Central memory CD8-positive, alpha-beta T cell (primary cell): ENCODE measurements around the gene EXOSC7.
"Not testable (repeated sequence)": the region's sequence is repeated elsewhere in the genome, so short reads cannot be mapped to it uniquely, and the experiment has no call there.

Experiments
- ATAC-seq: fragments of 150-1000 bp; cut with Tn5 transposase; replicated peaks from 2 replicates; pipeline ENCODE4 v1.10.0; 2022; ENCODE audit warnings: mild to moderate bottlenecking, moderate FRiP score, moderate number of reproducible peaks; ENCODE audit not compliant: poor library complexity, severe bottlenecking; ENCODE audit errors: extremely low read depth
- DNase-seq, 2 donors: peaks; one replicate each; pipeline ENCODE4 v3.0.0; 2021; ENCODE audit warnings: low spot score in 2 of 2
- H3K27ac Mint-ChIP-seq: one replicate; pipeline ENCODE4 v1.8.0; 2022; ENCODE audit warnings: low read depth, mild to moderate bottlenecking, moderate library complexity, mixed read lengths
- H3K27me3 Mint-ChIP-seq: one replicate; pipeline ENCODE4 v1.8.0; 2022; ENCODE audit warnings: mixed read lengths
- H3K36me3 Mint-ChIP-seq: one replicate; pipeline ENCODE4 v1.8.0; 2022; ENCODE audit warnings: mild to moderate bottlenecking, moderate library complexity, mixed read lengths; ENCODE audit not compliant: insufficient read depth
- H3K4me1 Mint-ChIP-seq: one replicate; pipeline ENCODE4 v1.8.0; 2022; ENCODE audit warnings: mixed read lengths
- H3K4me3 Mint-ChIP-seq: one replicate; pipeline ENCODE4 v1.8.0; 2022; ENCODE audit warnings: mild to moderate bottlenecking, moderate library complexity, mixed read lengths
- H3K9me3 Mint-ChIP-seq: one replicate; pipeline ENCODE4 v1.8.0; 2022; ENCODE audit warnings: mixed read lengths

The EXOSC7 gene

DNA sequence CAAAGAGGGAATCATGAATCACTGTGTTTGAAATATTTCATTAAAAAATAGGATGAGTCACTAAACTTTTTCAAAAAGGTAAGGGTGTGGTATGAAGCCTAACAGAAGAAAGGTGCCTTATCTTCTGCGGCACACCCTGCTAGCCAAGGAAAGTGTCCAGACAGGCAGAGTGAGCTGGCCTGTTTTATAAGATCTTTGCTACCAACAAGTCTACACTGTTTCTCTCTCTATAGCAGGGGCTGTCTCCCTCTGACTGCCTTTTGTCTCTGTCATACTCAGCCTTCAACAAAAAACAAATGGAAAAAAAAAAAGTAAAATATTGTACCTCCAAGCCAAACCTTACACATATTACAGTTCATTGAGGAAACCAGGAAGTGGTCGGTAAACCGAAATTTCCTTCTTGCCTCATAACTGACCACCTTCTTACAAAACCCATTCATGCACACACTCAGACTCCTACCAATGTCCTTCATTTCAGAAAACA, 9.2 kb upstream of the EXOSC7 start:
- Mint-ChIP-seq H3K27ac (peak overlapping the region; percentile 41), H3K4me3 (no peak overlapping the region), H3K9me3 (no peaks in the 10 kb centered on the region), H3K4me1 (peaks cover 80% of the 10 kb centered on the region), H3K36me3 (peaks cover 2% of the 10 kb centered on the region), H3K27me3 (no peaks in the 10 kb centered on the region)
- ATAC-seq (no peak), DNase-seq (no peak)

DNA sequence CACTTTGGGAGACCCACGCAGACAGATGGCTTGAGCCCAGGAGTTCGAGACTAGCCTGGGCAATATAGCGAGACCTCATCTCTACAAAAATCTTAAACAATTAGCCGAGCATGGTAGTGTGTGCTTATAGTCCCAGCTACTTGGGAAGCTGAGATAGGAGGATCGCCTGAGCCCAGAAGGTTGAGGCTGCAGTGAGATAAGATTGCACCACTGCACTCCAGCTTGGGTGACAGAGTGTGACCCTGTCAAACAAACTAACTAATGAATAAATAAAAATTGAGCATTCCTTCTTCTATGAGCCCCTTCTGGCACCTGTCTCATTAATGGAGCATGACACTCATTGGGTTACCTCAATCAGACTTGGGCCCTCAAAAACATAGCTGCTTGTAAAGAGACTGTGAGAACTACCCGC, 7.6 kb upstream of the EXOSC7 start:
- no peak for ATAC-seq
- Mint-ChIP-seq H3K27me3 (no peaks in the 10 kb centered on the region), H3K9me3 (no peaks in the 10 kb centered on the region), H3K4me3 (peak overlapping the region; percentile 8), H3K36me3 (peaks cover 2% of the 10 kb centered on the region), H3K27ac (no peak overlapping the region), H3K4me1 (peaks cover 67% of the 10 kb centered on the region)
- DNase-seq = no peak

DNA sequence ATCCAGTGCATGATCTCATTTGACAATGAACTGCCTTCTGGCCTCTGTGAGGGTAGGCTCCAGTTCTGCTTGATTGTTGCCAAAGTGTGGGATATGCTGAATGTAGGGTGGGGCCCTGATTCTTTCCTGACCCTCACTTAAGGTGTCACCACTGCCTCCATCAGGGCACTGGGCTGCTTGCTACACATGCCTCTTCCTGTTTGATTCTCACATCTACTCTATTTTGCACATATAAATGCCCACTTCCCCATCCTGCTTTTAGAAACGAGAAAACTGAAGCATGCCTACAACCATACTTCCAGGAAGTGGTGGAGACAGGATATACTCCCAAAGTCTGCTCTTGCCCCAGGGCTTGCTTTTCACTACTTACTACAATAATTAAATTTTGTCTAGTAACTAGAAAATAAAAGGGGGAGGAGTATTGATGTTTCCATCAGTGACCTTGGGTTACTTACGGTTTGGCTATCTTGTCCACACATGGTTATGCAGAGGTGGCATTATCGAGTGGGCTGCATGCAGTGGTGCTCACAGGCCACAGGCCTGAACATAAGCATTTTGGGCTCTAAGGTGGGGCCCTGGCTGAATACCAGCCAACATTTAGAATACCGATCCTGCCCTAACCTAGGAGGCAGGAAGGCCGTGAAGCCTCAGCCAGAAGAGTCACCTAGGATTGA, 6.8 kb upstream of the EXOSC7 start:
- peak overlapping the region; percentile 75 for H3K27ac Mint-ChIP-seq
- DNase-seq (no peak), ATAC-seq (peak; percentile 68)
- peaks cover 4% of the 10 kb centered on the region for H3K36me3 Mint-ChIP-seq
- no peaks in the 10 kb centered on the region for H3K9me3 Mint-ChIP-seq
- H3K27me3 Mint-ChIP-seq = no peaks in the 10 kb centered on the region
- peak overlapping the region; percentile 8 for H3K4me3 Mint-ChIP-seq
- peaks cover 62% of the 10 kb centered on the region for H3K4me1 Mint-ChIP-seq

DNA sequence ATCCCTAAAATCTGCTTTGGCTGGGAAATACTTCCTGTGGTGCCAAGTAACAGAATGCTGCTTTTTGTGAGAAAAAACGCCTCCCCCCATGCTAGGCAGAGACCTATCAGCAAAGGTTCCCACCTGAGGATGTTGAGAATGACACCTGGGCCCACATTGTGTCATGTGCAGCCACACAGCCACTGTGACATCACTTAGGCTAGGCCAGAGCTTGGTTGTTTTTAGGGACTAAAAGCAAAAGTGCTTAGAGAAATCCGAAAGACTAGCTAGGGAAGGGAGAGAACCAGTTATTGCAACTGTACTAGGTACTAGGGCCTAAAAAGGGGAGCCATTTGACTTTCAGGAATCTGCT, 6.2 kb upstream of the EXOSC7 start:
- H3K27ac Mint-ChIP-seq = peak overlapping the region; percentile 75
- ATAC-seq (peak; percentile 76), DNase-seq (no peak)
- peaks cover 4% of the 10 kb centered on the region for H3K36me3 Mint-ChIP-seq
- H3K4me3 Mint-ChIP-seq = peak overlapping the region; percentile 8
- peaks cover 62% of the 10 kb centered on the region for H3K4me1 Mint-ChIP-seq
- no peaks in the 10 kb centered on the region for H3K27me3 Mint-ChIP-seq
- H3K9me3 Mint-ChIP-seq = no peaks in the 10 kb centered on the region

DNA sequence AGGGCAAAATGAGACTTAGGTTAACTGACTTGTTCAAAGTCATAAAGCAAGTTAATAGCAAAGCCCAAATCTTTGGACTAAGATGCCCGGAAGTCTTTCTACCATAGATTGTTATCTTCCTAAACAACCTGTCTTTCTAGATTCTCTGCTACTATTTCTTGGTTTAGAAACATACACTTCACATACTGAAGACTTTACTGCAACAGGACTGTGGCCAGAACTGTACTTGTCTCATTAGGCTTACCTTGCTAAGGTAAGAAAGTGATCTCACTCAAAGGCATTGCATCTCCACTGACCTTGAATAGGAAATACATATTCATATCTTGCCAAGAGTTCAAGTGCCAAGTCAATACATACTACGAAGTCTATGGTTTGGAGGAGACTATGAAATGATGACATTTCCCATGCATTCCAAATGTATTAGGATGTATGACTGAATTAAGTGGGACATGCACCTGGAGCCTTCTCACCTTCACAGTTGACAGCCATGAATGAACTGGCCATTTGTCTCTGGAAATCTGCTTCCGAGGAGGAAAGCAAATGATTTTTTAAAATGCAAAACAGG, 5.0 kb upstream of the EXOSC7 start:
- DNase-seq (no peak), ATAC-seq (no peak)
- Mint-ChIP-seq H3K9me3 (no peaks in the 10 kb centered on the region), H3K4me1 (peaks cover 64% of the 10 kb centered on the region), H3K4me3 (no peak overlapping the region), H3K27ac (no peak overlapping the region), H3K36me3 (peaks cover 11% of the 10 kb centered on the region), H3K27me3 (no peaks in the 10 kb centered on the region)

DNA sequence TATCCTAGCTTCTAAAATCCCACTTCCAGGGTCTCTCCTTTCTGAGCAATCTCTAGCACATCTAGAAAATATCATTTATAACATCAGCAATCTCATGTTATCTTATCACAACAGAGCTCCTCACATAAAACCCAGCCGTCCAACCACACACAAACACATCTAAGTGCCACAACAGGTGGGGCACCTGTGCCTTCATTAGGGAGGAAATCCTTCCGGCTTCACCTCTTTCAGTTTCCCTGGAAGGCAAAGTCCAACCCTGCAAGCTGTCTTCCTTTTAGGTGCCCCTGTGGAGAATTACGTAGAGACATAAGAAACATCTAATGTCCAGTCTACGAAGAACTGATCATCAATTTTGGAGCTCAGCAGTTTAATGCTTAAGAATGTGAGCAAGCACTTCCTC, 1.6 kb upstream of the EXOSC7 start:
- Mint-ChIP-seq H3K4me1 (peaks cover 68% of the 10 kb centered on the region), H3K27me3 (no peaks in the 10 kb centered on the region), H3K9me3 (no peaks in the 10 kb centered on the region), H3K4me3 (peak overlapping the region; percentile 93), H3K27ac (no peak overlapping the region), H3K36me3 (peaks cover 14% of the 10 kb centered on the region)
- ATAC-seq (no peak), DNase-seq (no peak)

DNA sequence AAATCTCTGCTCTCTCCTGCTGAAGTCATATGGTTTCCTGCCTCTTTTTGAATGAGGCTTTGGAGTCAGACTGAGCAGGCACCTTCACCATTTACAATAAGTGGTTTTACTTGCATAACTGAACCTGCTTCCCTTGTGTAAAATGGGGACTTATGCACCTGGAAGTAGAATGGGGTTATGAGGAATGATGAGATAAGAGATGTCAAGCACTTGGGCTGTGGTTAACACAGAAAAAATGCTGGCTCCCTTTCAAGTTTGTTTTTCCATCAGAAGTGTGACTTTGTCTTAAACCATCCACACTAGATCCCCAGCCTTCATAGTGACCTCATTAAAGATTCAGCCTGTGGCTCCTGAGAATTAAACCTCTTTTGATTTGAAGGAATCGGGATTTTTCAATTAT, 5.2 kb downstream of the EXOSC7 start:
- no peak for ATAC-seq
- H3K4me3 Mint-ChIP-seq = no peak overlapping the region

DNA sequence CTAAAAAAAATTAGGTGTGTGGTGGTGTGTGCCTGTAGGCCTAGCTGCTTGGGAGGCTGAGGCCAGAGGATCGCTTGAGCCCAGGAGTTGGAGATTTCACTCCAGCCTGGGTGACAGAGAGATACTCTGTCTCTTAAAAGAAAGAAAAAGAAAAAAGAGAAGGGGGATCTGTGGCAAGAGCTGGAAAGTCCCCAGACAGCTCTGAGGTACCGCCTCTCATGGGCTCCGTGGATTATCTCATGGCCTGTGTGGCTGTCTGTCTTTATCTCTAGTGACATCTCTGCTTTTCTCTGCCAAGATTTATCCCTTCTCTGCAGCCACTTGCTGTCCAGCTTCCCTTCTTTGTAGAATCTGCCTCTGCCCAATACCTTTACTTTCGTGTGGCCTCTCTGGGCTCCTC, 5.7 kb downstream of the EXOSC7 start:
- Mint-ChIP-seq H3K27ac (no peak overlapping the region), H3K4me3 (no peak overlapping the region), H3K36me3 (no peaks in the 10 kb centered on the region), H3K27me3 (no peaks in the 10 kb centered on the region), H3K9me3 (no peaks in the 10 kb centered on the region), H3K4me1 (peaks cover 66% of the 10 kb centered on the region)
- no peak for DNase-seq
- no peak for ATAC-seq

More for the DNA sequence above, 5.2 kb downstream of the EXOSC7 start:
- DNase-seq = no peak
- Mint-ChIP-seq H3K27ac (no peak overlapping the region), H3K9me3 (no peaks in the 10 kb centered on the region), H3K27me3 (no peaks in the 10 kb centered on the region), H3K4me1 (peaks cover 72% of the 10 kb centered on the region), H3K36me3 (peaks cover 3% of the 10 kb centered on the region)

DNA sequence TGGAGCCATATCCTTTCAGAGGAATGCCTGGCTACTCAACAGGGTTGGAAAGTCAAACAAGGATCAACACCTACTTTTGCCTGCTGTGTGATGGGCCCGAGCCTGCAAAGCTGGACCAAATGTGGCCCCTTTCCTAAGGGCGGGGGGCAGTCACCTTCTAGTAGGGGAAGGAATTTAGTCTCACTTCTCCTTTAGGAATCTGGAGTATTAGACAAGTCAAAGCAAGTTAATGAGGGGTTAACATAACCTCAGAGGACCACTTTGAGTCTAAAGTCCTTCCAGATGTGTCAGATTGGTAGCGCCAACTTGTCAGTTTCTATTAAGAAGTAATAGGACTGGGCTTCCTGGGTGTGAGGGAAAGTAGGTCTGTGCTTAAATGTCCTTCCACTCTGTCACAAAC, 6.8 kb downstream of the EXOSC7 start:
- Mint-ChIP-seq H3K4me1 (peaks cover 59% of the 10 kb centered on the region), H3K4me3 (no peak overlapping the region), H3K36me3 (no peaks in the 10 kb centered on the region), H3K9me3 (no peaks in the 10 kb centered on the region), H3K27me3 (no peaks in the 10 kb centered on the region), H3K27ac (no peak overlapping the region)
- DNase-seq (no peak), ATAC-seq (no peak)

DNA sequence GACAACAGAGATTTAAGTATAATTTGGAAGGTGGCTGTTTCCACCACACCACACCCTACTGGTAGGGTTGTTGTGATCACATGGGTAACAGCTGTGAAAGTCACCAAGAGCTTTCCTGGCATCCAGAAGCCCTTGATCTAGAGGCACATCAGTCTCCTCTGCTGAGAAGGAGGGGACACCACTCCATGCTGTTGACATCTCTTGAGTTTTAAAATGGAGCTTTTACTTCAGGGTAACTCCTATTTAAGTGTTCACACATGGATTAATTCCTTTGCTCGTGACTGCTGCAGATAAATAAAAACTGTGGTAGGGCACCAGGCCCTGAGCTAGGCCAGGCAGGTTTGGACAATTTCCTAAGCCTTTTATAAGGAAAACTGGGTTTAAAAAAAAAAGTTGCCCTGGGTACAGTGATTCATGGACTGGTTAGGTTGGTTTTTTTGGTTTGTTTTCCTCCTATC, 7.5 kb downstream of the EXOSC7 start:
- Mint-ChIP-seq H3K9me3 (no peaks in the 10 kb centered on the region), H3K4me1 (peaks cover 58% of the 10 kb centered on the region), H3K27me3 (no peaks in the 10 kb centered on the region), H3K4me3 (no peak overlapping the region), H3K36me3 (no peaks in the 10 kb centered on the region), H3K27ac (no peak overlapping the region)
- DNase-seq (no peak), ATAC-seq (no peak)

DNA sequence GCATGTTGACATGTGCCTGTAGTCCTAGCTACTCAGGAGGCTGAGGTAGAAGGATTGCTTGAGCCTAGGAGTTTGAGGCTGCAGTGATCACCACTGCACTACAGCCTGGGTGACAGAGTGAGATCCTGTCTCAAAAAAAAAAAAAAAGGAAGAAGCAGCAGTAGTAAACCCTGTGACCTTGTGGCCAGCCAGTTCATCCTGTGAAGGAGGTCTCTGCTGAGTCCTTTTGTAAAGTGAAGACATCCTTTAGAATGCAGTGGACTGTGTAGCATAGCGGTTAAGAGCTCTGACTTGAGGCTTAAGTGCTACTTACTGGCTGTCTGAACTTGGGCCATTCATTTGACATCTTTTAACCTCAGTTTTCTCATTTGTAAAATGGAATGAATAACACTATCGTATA, 8.3 kb downstream of the EXOSC7 start:
- Mint-ChIP-seq H3K4me1 (peaks cover 56% of the 10 kb centered on the region), H3K27me3 (no peaks in the 10 kb centered on the region), H3K27ac (no peak overlapping the region), H3K9me3 (no peaks in the 10 kb centered on the region), H3K36me3 (no peaks in the 10 kb centered on the region), H3K4me3 (no peak overlapping the region)
- DNase-seq (no peak), ATAC-seq (peak; percentile 76)

DNA sequence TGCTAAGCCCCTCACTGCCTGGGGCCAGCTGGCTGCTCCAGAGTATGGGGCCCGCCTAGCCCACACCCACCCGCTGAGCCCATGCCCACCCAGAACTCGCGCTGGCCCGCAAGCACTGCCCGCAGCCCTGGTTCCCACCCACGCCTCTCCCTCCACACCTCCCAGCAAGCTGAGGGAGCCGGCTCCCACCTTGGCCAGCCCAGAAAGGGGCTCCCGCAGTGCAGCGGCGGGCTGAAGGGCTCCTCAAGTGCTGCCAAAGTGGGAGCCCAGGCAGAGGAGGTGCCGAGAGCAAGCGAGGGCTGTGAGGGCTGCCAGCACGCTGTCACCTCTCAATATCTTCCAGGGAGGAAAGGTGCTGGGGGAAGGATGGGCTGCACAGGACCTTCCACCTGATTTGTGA, 10.3 kb downstream of the EXOSC7 start:
- not testable (repeated sequence) for ATAC-seq, H3K27me3 Mint-ChIP-seq, H3K27ac Mint-ChIP-seq, H3K9me3 Mint-ChIP-seq, H3K36me3 Mint-ChIP-seq, H3K4me3 Mint-ChIP-seq, DNase-seq
- peaks cover 47% of the 10 kb centered on the region for H3K4me1 Mint-ChIP-seq

DNA sequence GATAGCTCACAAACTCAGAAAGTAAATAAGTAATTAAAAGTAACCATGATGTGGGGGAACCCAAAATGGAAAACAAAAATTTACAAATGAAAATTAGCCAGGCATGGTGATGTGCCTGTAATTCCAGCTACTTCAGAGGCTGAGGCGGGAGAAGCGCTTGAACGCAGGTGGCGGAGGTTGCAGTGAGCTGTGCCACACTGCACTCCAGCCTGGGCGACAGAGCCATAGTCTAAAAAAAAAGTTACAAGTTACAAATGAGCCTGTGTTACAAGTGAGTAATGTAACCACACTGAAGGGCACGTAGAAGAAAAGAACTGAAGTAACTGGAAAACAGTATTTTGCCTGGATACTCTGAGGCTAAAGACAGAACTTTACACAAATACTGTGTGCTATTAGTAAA, 11.3 kb downstream of the EXOSC7 start:
- DNase-seq = no peak
- no peak overlapping the region for H3K4me3 Mint-ChIP-seq
- no peaks in the 10 kb centered on the region for H3K27me3 Mint-ChIP-seq
- no peaks in the 10 kb centered on the region for H3K9me3 Mint-ChIP-seq
- H3K27ac Mint-ChIP-seq = no peak overlapping the region
- peaks cover 3% of the 10 kb centered on the region for H3K36me3 Mint-ChIP-seq
- ATAC-seq = no peak
- peaks cover 44% of the 10 kb centered on the region for H3K4me1 Mint-ChIP-seq
